C4-2B (cell line): Measurements from ENCODE around the gene QKI.

Experiments used
- H3K27ac ChIP-seq: fragments of 450-650 bp; 2 replicates; pipeline ENCODE4 v1.5.1; 2017
- ZFX ChIP-seq: fragments of 450-650 bp; IDR thresholded peaks from 2 replicates; pipeline ENCODE4 v1.6.1; 2017
- TF ChIP-seq, protein P1 (sequence below): fragments of 450-650 bp; conservative IDR thresholded peaks from 2 replicates; pipeline ENCODE4 v1.5.1; 2017; ENCODE audit warnings: mild to moderate bottlenecking

The QKI gene

GRCh38 chr6:163408352-163408991, 6.0 kb upstream of the QKI start:
- TF ChIP-seq, protein P1, sequence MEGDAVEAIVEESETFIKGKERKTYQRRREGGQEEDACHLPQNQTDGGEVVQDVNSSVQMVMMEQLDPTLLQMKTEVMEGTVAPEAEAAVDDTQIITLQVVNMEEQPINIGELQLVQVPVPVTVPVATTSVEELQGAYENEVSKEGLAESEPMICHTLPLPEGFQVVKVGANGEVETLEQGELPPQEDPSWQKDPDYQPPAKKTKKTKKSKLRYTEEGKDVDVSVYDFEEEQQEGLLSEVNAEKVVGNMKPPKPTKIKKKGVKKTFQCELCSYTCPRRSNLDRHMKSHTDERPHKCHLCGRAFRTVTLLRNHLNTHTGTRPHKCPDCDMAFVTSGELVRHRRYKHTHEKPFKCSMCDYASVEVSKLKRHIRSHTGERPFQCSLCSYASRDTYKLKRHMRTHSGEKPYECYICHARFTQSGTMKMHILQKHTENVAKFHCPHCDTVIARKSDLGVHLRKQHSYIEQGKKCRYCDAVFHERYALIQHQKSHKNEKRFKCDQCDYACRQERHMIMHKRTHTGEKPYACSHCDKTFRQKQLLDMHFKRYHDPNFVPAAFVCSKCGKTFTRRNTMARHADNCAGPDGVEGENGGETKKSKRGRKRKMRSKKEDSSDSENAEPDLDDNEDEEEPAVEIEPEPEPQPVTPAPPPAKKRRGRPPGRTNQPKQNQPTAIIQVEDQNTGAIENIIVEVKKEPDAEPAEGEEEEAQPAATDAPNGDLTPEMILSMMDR = no peak
- TF ChIP-seq ZFX = no peak
- H3K27ac ChIP-seq = no peak overlapping the region

DNA sequence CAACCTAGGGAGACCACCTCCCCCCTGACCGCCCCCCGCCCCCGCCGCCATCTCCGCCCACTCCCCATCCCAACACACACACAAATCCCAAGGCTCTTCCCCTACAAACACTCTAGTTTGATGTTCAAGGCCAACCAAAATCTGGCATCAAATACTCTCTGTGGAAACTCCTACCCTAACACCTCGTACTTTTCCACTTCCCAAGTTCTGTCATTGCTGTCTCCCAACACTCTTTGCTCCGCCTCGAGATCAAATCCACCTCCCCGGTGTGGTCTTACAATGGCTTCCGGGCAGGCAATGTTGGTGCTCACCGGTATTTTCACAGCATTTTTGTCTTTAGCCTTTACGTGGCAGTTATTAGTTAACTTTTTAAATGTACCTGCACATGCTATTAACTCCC, 4.8 kb upstream of the QKI start:
- H3K27ac ChIP-seq = no peak overlapping the region
- TF ChIP-seq, protein P1 = no peak
- no peak for TF ChIP-seq ZFX

- TF ChIP-seq ZFX = no peak
- TF ChIP-seq, protein P1 = no peak
- H3K27ac ChIP-seq = no peak overlapping the region
These were observed 2.2 kb upstream of the QKI start for GRCh38 chr6:163412341-163412740.

DNA sequence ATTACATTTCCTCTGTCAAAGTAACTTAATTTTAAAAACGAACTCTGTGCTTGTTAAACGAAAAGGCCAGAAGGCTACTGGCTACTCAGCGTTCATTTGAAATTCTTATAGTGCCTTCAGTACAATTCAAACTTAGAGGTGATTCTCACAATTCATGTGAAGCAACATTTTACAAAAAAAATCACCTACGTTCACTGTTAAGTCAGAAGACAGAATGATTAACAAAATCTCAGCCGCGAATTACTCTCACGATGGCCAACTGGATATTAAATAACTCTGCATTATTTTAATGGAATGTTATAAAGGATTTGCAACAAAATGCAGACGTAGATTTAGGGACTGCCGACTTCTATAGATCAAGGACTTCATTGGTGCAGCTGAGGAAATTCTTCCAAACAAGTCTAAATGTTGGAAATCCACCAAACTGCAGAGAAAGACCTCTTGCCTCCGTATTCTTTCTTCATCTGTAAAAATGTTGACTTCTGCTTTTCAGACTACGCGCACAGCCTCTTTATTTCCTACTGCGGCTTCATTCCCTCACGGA, 1.6 kb upstream of the QKI start:
- TF ChIP-seq, protein P1 = no peak
- no peak for TF ChIP-seq ZFX
- peak overlapping the region; percentile 83 for H3K27ac ChIP-seq

DNA sequence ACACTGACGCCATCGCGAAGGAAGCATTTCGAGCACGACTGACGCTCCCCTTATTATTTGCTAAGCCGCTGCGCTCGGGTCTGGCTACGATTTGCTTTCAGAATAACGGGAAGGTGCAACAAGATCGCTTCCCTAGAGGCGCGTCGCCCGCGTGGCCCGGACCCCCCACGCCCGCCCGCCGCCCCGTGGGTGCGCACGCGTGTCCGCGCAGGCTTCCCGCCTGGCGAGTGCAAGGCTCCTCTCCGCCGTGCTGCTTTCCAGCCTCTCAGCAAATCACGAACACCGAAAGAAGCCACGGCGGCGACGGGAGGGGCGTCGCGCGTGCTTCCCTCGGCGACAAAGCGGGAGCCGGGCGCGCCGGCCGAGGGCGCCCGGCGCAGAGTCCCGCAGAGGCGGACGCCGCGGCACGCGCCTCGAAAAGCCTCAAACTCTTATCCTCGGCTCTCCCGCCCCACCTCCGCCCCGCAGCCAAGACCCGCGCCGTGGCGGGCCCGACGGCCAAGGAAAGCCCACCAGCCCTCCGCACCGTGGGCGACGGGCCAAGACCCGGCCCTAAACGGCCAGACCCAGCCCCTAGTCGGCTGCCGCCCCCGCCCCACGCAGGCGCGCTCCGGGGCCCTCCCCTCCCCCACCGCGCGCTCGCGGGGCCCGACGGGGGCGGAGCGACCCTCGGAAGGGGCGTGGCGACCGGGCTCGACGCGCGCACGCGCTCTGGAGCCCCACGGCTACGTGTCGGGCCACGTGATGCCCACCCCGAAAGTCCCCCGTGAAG, 987 bp upstream of the QKI start:
- H3K27ac ChIP-seq = peak overlapping the region; percentile 83
- TF ChIP-seq, protein P1 = no peak
- TF ChIP-seq ZFX = no peak

DNA sequence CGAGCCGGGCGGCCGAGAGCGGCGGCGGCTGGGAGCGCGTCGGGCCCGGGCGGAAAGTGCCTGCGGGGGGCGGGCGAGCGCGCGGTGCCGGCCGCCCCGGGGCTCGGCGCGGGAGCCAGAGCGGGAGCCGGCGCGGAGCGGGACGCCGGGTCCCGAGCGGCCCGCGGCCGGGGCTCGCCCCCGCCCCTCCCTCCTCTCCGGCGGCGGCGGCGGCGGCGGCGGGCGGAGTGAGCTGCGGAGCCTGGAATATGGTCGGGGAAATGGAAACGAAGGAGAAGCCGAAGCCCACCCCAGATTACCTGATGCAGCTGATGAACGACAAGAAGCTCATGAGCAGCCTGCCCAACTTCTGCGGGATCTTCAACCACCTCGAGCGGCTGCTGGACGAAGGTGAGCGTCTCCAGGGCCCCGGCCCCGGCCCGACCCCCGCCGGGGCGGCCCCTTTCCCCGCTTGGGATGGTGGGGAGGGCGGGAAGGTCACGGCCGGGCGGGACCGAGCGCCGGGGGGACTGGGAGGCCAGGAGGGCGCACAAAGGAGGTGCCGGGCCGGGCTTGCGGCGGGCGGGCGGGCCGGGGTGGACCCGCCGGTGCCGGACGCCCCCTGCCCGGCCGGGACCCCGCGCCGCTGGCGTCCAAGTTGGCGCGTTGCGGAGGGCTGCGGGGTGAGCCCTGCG, 565 bp downstream of the QKI start:
- TF ChIP-seq, protein P1 = 0 out of 2 replicates have a peak, but pooled peaks have one; percentile 4
- peak; percentile 51; the same call in 1 of the 2 replicates for TF ChIP-seq ZFX
- peak overlapping the region; percentile 83 for H3K27ac ChIP-seq
